CD14-positive monocyte (primary cell): ENCODE results near the gene GPC6. TPM values are rescaled to one million over a fixed set of nuclear protein-coding genes. Genes with fewer than 3 reads are reported as not detected.

ENCODE experiments used
- DNase-seq, 3 donors: peaks; one replicate each; pipeline ENCODE4 v3.0.0-alpha.2; 2011 to 2022
- H2AFZ ChIP-seq: 2 replicates; pipeline ENCODE4 v1.6.0; 2012; ENCODE audit warnings: mild to moderate bottlenecking, low read depth, low read length, inconsistent platforms; ENCODE audit not compliant: insufficient read depth, poor library complexity, severe bottlenecking
- H3K27ac ChIP-seq, 2 donors: 1 replicate in 1 of 2; 2 replicates in 1 of 2; pipeline ENCODE4 v1.5.1; 2012 to 2013; ENCODE audit warnings: low read length in 2 of 2, control low read depth in 1 of 2, inconsistent platforms in 1 of 2, low read depth in 1 of 2, mild to moderate bottlenecking in 1 of 2
- H3K27me3 ChIP-seq, 2 donors: one replicate each; pipeline versions ENCODE4 v1.6.0 to v1.6.1; 2011 to 2013; ENCODE audit warnings: low read length in 2 of 2; ENCODE audit not compliant: control insufficient read depth in 2 of 2, insufficient read depth in 2 of 2
- H3K36me3 ChIP-seq, 2 donors: replicated peaks in 1 of 2; 1 replicate in 1 of 2; 2 replicates in 1 of 2; pipeline versions ENCODE4 v1.5.1 to v1.6.1; 2012 to 2013; ENCODE audit warnings: low read length in 2 of 2, control low read depth in 1 of 2, inconsistent platforms in 1 of 2, mild to moderate bottlenecking in 1 of 2; ENCODE audit not compliant: insufficient read depth in 2 of 2, control insufficient read depth in 1 of 2
- H3K4me1 ChIP-seq, 2 donors: 1 replicate in 1 of 2; 2 replicates in 1 of 2; pipeline versions ENCODE4 v1.5.1 to v1.6.1; 2012 to 2013; ENCODE audit warnings: low read length in 2 of 2, control low read depth in 1 of 2, inconsistent platforms in 1 of 2, mild to moderate bottlenecking in 1 of 2, moderate library complexity in 1 of 2; ENCODE audit not compliant: insufficient read depth in 2 of 2, control insufficient read depth in 1 of 2
- H3K4me2 ChIP-seq: replicated peaks from 2 replicates; pipeline ENCODE3; 2012; ENCODE audit warnings: low read length, moderate library complexity, mild to moderate bottlenecking; ENCODE audit not compliant: poor library complexity, severe bottlenecking; ENCODE audit errors: extremely low read depth
- H3K4me3 ChIP-seq, 3 experiments: fragments of 200-600 bp in 1 of 3; sonication (generic) in 1 of 3; replicated peaks in 1 of 3; 1 replicate in 2 of 3; 2 replicates in 1 of 3; pipeline ENCODE4 v1.5.1; 2011 to 2013; ENCODE audit warnings: low read length in 3 of 3, mild to moderate bottlenecking in 3 of 3, control low read depth in 2 of 3, low read depth in 2 of 3, inconsistent platforms in 1 of 3, moderate library complexity in 1 of 3
- H3K79me2 ChIP-seq: 2 replicates; pipeline ENCODE4 v1.6.0; 2012; ENCODE audit warnings: mild to moderate bottlenecking, control low read depth, inconsistent platforms, low read length, moderate library complexity; ENCODE audit not compliant: insufficient read depth
- H3K9ac ChIP-seq: 2 replicates; pipeline ENCODE4 v1.6.0; 2017; ENCODE audit warnings: low read length, mild to moderate bottlenecking; ENCODE audit not compliant: insufficient read depth, poor library complexity, severe bottlenecking
- H3K9me3 ChIP-seq, 2 donors: replicated peaks in 1 of 2; 1 replicate in 1 of 2; 2 replicates in 1 of 2; pipeline versions ENCODE4 v1.5.1 to v1.6.1; 2012 to 2013; ENCODE audit warnings: low read length in 2 of 2, control low read depth in 1 of 2; ENCODE audit not compliant: control insufficient read depth in 1 of 2, insufficient read depth in 1 of 2
- H4K20me1 ChIP-seq: 2 replicates; pipeline ENCODE4 v1.6.0; 2012; ENCODE audit warnings: mild to moderate bottlenecking, low read length, control low read depth, moderate library complexity; ENCODE audit not compliant: insufficient read depth
- H3K27ac Mint-ChIP-seq, 7 donors: one replicate each; pipeline ENCODE4 v1.8.0; 2020; ENCODE audit warnings: mild to moderate bottlenecking in 7 of 7, mixed read lengths in 7 of 7, moderate library complexity in 6 of 7, inconsistent platforms in 2 of 7
- H3K27me3 Mint-ChIP-seq, 3 donors: one replicate each; pipeline ENCODE4 v1.8.0; 2021 to 2022; ENCODE audit warnings: low read depth in 3 of 3, mild to moderate bottlenecking in 3 of 3, mixed read lengths in 3 of 3, moderate library complexity in 3 of 3, inconsistent platforms in 1 of 3
- H3K36me3 Mint-ChIP-seq, 2 donors: one replicate each; pipeline ENCODE4 v1.8.0; 2020; ENCODE audit warnings: mixed read lengths in 2 of 2, inconsistent platforms in 1 of 2, mild to moderate bottlenecking in 1 of 2
- H3K4me1 Mint-ChIP-seq: one replicate; pipeline ENCODE4 v1.8.0; 2020; ENCODE audit warnings: mild to moderate bottlenecking, mixed read lengths
- H3K4me3 Mint-ChIP-seq, 2 donors: one replicate each; pipeline ENCODE4 v1.8.0; 2020; ENCODE audit warnings: mild to moderate bottlenecking in 2 of 2, mixed read lengths in 2 of 2, moderate library complexity in 1 of 2
- H3K9me3 Mint-ChIP-seq, 7 donors: one replicate each; pipeline ENCODE4 v1.8.0; 2020 to 2022; ENCODE audit warnings: mixed read lengths in 7 of 7, mild to moderate bottlenecking in 6 of 7, moderate library complexity in 6 of 7, inconsistent platforms in 2 of 7
- CTCF ChIP-seq: fragments of 200-600 bp; IDR thresholded peaks from one replicate; pipeline ENCODE4 v1.8.0; 2022; ENCODE audit warnings: antibody characterized with exemption, mild to moderate bottlenecking
- WGBS: methylation state at CpG from one replicate; pipeline ENCODE4 v1.1.5; 2013; ENCODE audit warnings: missing lambda C conversion rate; ENCODE audit not compliant: insufficient coverage; 5-methylcytosine and 5-hydroxymethylcytosine counted together
- intact Hi-C, 2 donors: fragments of 100-400 bp; cut with micrococcal nuclease; formaldehyde crosslinking; loops; one replicate each; pipeline versions ENCODE4 v1.15.0 to v1.15.1; 2023
- polyA plus RNA-seq, 3 donors: library from polyadenylated mRNA; depleted of rRNA in 1 of 3; unstranded in 2 of 3; stranded (reverse) in 1 of 3; fragments of 300-500 nt in 2 of 3; fragments of >200 nt in 1 of 3; fragmentation: Illumina TruSeq in 2 of 3; gene quantifications; 1 replicate in 2 of 3; 2 replicates in 1 of 3; pipeline ENCODE4 v1.2.3, GENCODE V29; 2012 to 2021

Gene GPC6
- polyA plus RNA-seq, 3 donors = not detected

GRCh38 chr13:93234459-93234858 is 7.9 kb downstream of the GPC6 start:
- no peak for TF ChIP-seq CTCF

GRCh38 chr13:93235258-93236015 is 8.8 kb downstream of the GPC6 start:
- 78% methylated on average over 2 of the region's 2 CpGs for WGBS

More at GRCh38 chr13:93234459-93234858, 7.9 kb downstream of the GPC6 start:
- Mint-ChIP-seq H3K9me3 (peaks cover 2 to 13% (median 8%) of the 10 kb centered on the region in 7 donors), H3K27ac (no peak overlapping the region), H3K27me3 (peaks cover 3 to 9% (median 5%) of the 10 kb centered on the region in 3 donors), H3K4me3 (no peak overlapping the region), H3K4me1 (no peaks in the 10 kb centered on the region), H3K36me3 (no peaks in the 10 kb centered on the region)
- Histone ChIP-seq H3K4me2 (no peak overlapping the region), H2AFZ (no peak overlapping the region), H3K9ac (no peak overlapping the region), H3K27me3 (peaks cover 3 to 10% of the 10 kb centered on the region in 2 donors), H3K4me1 (no peaks in the 10 kb centered on the region), H3K36me3 (no peaks in the 10 kb centered on the region), H4K20me1 (no peaks in the 10 kb centered on the region), H3K27ac (no peak overlapping the region), H3K9me3 (peaks cover 5 to 9% of the 10 kb centered on the region in 2 donors), H3K79me2 (no peaks in the 10 kb centered on the region), H3K4me3 (no peak overlapping the region)
- no peak for DNase-seq
- intact Hi-C loops = no loop called here

More at GRCh38 chr13:93235258-93236015, 8.8 kb downstream of the GPC6 start:
- H3K36me3 Mint-ChIP-seq = no peaks in the 10 kb centered on the region
- H3K4me2 ChIP-seq = no peak overlapping the region
- no peak overlapping the region for H3K9ac ChIP-seq
- H3K36me3 ChIP-seq = no peaks in the 10 kb centered on the region
- no peak overlapping the region for H3K27ac ChIP-seq
- DNase-seq = no peak
- peaks cover 0 to 2% of the 10 kb centered on the region in 2 donors for H3K27me3 ChIP-seq
- H3K4me1 Mint-ChIP-seq = no peaks in the 10 kb centered on the region
- TF ChIP-seq CTCF = no peak
- peaks cover 0 to 3% (median 1%) of the 10 kb centered on the region in 3 donors for H3K27me3 Mint-ChIP-seq
- H2AFZ ChIP-seq = no peak overlapping the region
- peaks cover 5 to 13% of the 10 kb centered on the region in 2 donors for H3K9me3 ChIP-seq
- H3K4me3 ChIP-seq = no peak overlapping the region
- H3K9me3 Mint-ChIP-seq = peaks cover 2 to 14% (median 8%) of the 10 kb centered on the region in 7 donors
- H3K4me3 Mint-ChIP-seq = no peak overlapping the region
- no peaks in the 10 kb centered on the region for H4K20me1 ChIP-seq
- intact Hi-C loops = no loop called here
- H3K27ac Mint-ChIP-seq = no peak overlapping the region
- no peaks in the 10 kb centered on the region for H3K79me2 ChIP-seq
- H3K4me1 ChIP-seq = no peaks in the 10 kb centered on the region
